Muscle of arm (tissue), 12 donors: ENCODE data around the gene FRMD6. TPM values are rescaled to one million over a fixed set of nuclear protein-coding genes. Genes with fewer than 3 reads are reported as not detected.
"Not testable (repeated sequence)": the region's sequence is repeated elsewhere in the genome, so short reads cannot be mapped to it uniquely, and the experiment has no call there.

Experiments used
- DNase-seq: peaks from one replicate; pipeline ENCODE4 v3.0.0-alpha.2; 2013
- polyA plus RNA-seq, 12 donors: library from polyadenylated mRNA; unstranded; fragments of 120-200 nt; gene quantifications; one replicate each; pipeline ENCODE4 v1.2.1, GENCODE V29; 2013; ENCODE audit not compliant: insufficient read length in 12 of 12

FRMD6 gene
- polyA plus RNA-seq, 12 donors, result 16.4 to 53.5 (median 30.2) TPM; not detected in 1

DNA sequence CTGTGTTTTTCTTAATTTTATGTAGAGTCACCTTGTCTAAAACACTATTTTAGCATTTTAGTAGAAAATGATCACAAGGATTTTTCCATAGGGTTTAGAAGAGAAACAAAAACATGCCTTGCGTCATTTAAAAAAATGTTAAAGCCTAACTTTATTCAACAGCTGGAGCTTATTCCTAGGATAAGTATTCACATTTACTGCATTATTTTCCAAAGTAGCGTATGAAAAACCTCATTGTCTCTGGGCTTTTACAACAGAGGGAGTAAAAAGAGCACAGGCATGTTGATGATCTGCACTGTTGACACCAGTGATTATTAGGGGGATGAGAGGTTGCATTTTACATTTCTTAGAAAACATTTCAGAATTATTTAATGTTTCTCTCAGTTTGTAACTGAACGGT, 66.1 kb downstream of the FRMD6 start:
- DNase-seq, result no peak

DNA sequence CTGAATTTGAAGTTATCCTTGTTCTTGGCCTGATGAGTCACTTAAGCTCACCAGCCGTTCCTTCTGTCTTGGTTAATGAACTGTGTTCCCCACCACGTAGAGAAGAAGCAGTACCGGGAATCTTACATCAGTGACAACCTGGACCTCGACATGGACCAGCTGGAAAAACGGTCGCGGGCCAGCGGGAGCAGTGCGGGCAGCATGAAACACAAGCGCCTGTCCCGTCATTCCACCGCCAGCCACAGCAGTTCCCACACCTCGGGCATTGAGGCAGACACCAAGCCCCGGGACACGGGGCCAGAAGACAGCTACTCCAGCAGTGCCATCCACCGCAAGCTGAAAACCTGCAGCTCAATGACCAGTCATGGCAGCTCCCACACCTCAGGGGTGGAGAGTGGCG, 68.2 kb downstream of the FRMD6 start:
- no peak for DNase-seq

- DNase-seq, result no peak
Observed at GRCh38 chr14:51723990-51724389, 72.3 kb downstream of the FRMD6 start.

DNA sequence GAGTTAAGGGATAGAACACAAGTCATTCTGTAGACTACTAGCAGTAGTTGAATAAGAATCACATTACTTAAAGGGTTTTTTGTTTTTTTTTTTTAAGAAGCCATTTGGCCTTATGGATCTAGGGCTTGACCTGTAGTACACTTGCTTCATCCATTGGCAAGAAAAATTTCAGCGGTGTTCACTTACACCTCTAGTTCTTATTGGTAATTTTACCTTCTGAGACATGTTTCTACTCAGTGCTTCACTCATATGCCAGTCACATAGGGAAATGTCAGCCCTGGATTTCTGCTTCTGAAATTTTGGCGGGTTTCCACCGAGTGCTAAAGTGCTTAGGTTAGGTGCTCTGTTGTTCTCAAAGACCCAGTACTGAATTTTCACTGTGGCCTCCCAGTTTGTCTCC, 72.9 kb downstream of the FRMD6 start:
- no peak for DNase-seq

- no peak for DNase-seq
Observed at GRCh38 chr14:51725061-51725460, 73.4 kb downstream of the FRMD6 start.

GRCh38 chr14:51726166-51726899, 74.6 kb downstream of the FRMD6 start:
- DNase-seq, result no peak

GRCh38 chr14:51727526-51727925, 75.8 kb downstream of the FRMD6 start:
- no peak for DNase-seq

DNA sequence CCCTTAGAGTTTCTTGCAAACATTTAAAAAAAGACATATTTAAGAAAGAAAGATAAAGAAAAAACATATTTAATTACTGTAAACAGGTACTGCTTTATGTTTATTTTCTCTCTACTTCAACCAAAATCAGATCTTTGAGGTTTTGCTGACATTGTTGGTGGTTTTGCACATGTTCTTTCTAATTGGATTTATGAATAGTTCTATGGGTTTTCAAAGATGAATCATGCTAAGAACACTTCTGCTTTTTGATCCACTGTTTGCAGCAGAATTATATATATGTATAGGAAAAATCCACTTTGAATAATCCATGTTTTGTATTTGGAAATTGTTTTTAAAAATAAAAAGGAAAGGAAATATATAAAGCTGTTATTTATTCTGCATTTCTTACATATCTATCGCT, 78.4 kb downstream of the FRMD6 start:
- DNase-seq, result no peak

GRCh38 chr14:51730684-51731083, 79.0 kb downstream of the FRMD6 start:
- no peak for DNase-seq

GRCh38 chr14:51732494-51733112, 80.9 kb downstream of the FRMD6 start:
- no peak for DNase-seq

DNA sequence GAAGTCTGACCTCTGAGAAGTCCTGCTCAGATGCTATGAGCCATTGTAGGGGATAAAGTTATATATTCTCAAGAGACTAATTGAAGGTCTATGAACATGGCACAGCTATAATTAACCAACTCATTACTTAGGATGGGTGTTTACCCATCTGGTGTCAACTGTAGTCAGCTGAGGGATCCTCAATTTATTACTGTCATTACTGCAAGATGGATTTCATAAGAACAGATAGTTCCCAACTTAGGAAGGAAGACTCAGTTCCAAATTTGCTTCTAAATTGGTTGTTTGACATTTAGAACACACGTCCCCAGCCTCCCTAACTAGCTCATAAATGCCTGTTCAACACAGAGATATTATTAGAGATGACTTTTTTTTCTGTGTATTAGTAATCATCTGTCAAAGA, 81.4 kb downstream of the FRMD6 start:
- no peak for DNase-seq

GRCh38 chr14:51735851-51736250, 84.1 kb downstream of the FRMD6 start:
- DNase-seq, result no peak

DNA sequence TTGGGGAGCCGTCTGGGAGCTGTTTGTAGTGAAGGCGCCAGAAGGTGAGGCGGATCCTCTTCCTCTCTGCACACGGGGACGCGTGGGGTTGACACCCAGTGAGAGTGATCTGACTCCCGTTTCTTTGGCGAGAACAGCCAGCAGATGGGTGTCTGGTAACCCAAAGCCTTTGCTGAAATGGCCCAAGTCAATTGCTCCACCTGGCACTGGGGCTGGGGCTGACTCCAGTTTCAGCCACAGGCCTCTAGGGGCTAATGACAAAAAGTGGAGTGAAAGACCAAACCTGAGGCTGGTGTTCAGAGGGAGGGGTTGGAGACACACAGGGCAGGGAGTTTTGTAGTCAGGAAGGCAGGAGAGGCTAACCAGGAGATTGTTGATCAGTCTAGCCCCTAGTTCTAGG, 87.0 kb downstream of the FRMD6 start:
- no peak for DNase-seq

- no peak for DNase-seq
Observed at GRCh38 chr14:51743588-51744000, 91.9 kb downstream of the FRMD6 start.

DNA sequence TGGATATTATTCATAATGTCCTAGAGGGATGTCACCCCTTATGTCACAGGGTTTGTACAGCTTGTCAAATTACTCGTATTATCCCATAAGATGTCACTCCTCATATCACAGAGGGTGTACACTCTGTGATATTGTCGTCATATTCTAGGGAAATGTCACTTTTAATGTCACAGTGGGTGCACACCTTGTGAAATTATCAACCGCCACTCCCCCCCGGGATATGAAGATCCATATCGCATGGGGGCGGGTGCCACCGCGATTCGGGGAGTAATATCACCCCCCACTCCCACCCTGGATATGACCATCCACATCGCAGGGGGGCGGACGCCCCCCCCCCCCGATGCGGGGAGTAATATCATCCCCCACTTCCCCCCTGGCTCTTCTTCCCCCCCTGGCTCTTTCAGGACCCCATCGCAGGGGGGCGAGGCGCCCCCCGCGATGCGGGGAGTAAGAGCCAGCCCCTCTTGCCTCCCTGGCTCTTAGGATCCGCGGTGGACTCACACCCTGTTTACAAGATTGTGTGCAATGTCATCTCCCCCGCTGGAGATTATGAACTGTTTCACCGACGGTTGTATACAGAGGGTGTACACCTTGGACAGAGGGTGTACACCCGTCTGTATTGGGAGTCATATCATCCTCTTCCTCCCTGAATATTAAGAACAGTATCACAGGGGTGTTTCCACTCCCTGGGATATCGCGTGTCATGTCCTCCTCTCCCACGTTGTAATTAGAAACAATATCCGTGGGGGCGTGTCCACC, 92.8 kb downstream of the FRMD6 start:
- DNase-seq, result no peak

- not testable (repeated sequence) for DNase-seq
Observed at GRCh38 chr14:51746823-51747222, 95.1 kb downstream of the FRMD6 start.

DNA sequence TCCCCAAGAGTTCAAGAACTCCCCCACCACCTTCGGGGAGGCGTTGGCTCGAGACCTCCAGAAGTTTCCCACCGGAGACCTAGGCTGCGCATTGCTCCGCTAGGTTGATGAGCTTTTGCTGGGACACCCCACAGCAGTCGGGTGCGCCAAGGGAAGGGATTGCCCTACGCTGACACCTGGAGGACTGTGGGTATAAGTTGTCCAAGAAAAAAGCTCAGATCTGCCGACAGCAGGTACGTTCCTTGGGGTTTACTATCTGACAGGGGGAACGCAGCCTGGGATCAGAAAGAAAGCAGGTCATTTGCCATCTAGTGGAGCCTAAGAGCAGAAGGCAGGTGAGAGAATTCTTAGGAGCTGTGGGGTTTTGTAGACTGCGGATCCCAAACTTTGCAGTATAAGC, 98.8 kb downstream of the FRMD6 start:
- DNase-seq, result no peak

- not testable (repeated sequence) for DNase-seq
Observed at GRCh38 chr14:51751611-51752345, 100.1 kb downstream of the FRMD6 start.

DNA sequence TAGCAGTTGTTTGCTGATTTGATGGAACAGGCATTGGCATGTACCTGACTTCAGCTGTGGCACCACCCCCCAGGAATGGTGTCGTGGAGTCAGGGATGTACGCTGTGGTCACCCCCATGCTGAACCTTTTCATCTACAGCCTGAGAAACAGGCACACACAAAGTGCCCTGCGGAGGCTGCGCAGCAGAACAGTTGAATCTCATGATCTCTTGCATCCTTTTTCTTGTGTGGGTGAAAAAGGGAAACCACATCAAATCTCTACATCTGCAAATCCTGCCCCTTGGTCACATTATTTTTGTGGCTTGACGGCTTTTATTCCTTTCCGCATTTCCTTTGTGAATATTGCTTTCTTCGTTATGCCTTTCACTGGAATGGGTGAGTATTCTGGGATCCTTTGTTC, 106.0 kb downstream of the FRMD6 start:
- DNase-seq, result not testable (repeated sequence)

DNA sequence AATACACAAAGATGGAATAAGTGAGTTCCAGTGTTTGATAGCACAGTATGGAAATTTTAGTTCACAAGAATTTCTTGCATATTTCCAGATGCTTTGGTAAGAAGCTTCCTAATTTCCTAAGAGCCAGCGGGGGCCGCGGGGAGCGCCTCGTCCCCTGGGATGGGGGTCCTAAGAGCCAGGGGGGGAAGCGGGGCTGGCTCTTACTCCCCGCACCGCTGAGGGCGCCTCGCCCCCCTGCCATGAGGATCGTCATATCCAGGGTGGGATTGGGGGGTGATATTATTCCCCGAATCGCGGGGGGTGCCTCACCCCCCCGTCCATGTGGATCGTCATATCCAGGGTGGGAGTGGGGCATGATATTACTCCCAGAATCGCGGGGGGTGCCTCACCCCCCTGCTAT, 108.2 kb downstream of the FRMD6 start:
- DNase-seq, result no peak

- not testable (repeated sequence) for DNase-seq
Observed at GRCh38 chr14:51765726-51766125, 114.0 kb downstream of the FRMD6 start.

- DNase-seq, result not testable (repeated sequence)
Observed at GRCh38 chr14:51766586-51766985, 114.9 kb downstream of the FRMD6 start.
